ENCODE data around the gene CEP112.

DNA sequence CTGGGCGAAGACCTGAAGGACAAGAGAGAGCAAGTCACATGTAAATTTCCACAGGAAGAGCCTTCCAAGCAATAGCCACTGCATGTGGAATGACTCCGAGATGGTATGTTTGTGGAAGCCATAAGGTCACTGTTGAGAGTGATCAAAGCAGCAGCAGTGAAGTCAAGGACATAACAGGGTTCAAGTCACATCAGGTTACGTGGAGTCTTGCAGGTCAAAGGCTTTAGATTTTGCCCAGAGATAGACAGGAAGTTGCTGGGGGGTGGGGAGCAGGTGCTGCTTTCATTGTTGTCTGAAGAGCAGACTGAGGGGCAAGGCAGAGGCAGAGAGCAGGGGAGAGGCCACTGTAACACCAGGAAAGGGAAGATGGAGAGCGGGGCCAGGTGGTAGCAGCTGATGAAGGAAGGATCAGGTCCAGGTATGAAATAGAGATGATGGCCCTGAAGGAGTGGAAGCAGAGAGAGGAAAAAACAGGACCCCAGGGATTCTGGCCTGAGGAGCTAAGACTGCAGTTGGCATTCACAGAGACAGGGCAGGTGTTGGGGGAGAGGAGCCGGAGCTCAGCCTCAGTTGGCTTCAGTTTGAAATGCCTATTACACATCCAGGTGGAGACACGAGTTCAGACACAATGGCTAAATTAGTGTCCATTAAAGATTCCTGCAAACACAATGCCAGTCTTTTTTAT, 501.2 kb downstream of the CEP112 start:
- TF ChIP-seq, protein P1, sequence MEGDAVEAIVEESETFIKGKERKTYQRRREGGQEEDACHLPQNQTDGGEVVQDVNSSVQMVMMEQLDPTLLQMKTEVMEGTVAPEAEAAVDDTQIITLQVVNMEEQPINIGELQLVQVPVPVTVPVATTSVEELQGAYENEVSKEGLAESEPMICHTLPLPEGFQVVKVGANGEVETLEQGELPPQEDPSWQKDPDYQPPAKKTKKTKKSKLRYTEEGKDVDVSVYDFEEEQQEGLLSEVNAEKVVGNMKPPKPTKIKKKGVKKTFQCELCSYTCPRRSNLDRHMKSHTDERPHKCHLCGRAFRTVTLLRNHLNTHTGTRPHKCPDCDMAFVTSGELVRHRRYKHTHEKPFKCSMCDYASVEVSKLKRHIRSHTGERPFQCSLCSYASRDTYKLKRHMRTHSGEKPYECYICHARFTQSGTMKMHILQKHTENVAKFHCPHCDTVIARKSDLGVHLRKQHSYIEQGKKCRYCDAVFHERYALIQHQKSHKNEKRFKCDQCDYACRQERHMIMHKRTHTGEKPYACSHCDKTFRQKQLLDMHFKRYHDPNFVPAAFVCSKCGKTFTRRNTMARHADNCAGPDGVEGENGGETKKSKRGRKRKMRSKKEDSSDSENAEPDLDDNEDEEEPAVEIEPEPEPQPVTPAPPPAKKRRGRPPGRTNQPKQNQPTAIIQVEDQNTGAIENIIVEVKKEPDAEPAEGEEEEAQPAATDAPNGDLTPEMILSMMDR (conservative IDR thresholded peaks at IDR 0.05) = no peak
- TF ChIP-seq ZFX (IDR thresholded peaks at IDR 0.05) = no peak

Measured in C4-2B (cell line).